Gastroesophageal sphincter (tissue), 3 donors: ENCODE measurements around the gene CRY2.

ENCODE experiments used
- EP300 ChIP-seq: sonication (generic); formaldehyde crosslinking; IDR thresholded peaks from one replicate; pipeline ENCODE4 v1.6.1; 2017; ENCODE audit warnings: antibody characterized with exemption, mild to moderate bottlenecking
- POLR2A ChIP-seq, 2 donors: fragments of 450-650 bp; IDR thresholded peaks; one replicate each; pipeline ENCODE4 v1.6.1; 2017; ENCODE audit warnings: antibody characterized with exemption in 2 of 2, mild to moderate bottlenecking in 2 of 2, moderate library complexity in 1 of 2
- POLR2AphosphoS5 ChIP-seq: sonication (generic); formaldehyde crosslinking; IDR thresholded peaks from one replicate; pipeline ENCODE4 v1.6.1; 2017; ENCODE audit warnings: antibody characterized with exemption
- TF ChIP-seq, protein P1 (sequence below), 4 experiments: fragments of 200-600 bp in 2 of 4; fragments of 450-650 bp in 2 of 4; sonication (generic) in 1 of 4; IDR thresholded peaks; one replicate each; pipeline ENCODE4 v1.5.1; 2017 to 2019; ENCODE audit warnings: antibody characterized with exemption in 4 of 4, mild to moderate bottlenecking in 2 of 4, moderate library complexity in 2 of 4

DNA sequence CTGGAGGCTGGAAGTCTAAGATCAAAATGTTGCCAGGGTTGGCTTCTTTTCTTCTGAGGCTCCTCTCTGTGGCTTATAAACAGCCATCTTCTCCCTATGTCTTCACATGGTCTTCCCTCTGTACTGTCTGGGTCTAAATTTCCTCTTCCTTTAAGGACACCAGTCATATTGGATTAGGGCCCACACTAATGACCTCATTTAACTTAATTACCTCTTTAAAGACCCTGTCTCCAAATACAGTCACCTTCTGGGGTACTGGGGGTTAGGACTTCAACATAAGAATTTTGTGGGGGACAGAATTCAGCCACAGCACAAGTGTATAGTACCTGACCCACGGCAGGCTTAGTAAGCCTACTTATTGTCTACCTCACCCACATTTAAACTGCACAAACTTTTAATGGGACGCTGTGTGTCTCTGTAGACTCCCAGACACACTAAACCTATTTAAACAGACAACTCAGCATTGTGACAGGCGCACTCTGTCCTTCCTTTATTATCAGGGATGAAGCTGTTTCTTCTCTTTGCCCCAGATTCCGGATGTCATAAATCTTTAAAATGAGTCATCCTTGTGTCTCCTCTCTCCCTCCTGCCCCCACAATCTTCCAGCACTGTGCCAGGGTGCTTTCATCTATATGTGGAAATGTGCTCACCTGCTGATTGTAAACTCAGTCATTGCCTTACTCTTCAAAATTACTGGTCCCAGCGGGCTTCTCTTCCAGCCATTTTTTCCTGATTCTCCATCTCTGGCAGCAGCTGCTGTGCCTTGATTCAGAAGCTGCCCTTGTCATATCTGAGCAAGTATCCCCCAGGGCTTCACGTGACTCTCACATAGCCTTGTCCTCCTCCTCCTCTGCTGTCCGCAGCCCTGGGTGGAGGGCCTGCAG lies 32.8 kb downstream of the CRY2 start:
- TF ChIP-seq POLR2A (IDR thresholded peaks at IDR 0.05) (no peak), EP300 (no peak), POLR2AphosphoS5 (no peak)
- TF ChIP-seq, protein P1, sequence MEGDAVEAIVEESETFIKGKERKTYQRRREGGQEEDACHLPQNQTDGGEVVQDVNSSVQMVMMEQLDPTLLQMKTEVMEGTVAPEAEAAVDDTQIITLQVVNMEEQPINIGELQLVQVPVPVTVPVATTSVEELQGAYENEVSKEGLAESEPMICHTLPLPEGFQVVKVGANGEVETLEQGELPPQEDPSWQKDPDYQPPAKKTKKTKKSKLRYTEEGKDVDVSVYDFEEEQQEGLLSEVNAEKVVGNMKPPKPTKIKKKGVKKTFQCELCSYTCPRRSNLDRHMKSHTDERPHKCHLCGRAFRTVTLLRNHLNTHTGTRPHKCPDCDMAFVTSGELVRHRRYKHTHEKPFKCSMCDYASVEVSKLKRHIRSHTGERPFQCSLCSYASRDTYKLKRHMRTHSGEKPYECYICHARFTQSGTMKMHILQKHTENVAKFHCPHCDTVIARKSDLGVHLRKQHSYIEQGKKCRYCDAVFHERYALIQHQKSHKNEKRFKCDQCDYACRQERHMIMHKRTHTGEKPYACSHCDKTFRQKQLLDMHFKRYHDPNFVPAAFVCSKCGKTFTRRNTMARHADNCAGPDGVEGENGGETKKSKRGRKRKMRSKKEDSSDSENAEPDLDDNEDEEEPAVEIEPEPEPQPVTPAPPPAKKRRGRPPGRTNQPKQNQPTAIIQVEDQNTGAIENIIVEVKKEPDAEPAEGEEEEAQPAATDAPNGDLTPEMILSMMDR (IDR thresholded peaks at IDR 0.05) = no peak
